GM19328 (cell line): Measurements from ENCODE around the gene MAT1A.
"Not testable (repeated sequence)": the region's sequence is repeated elsewhere in the genome, so short reads cannot be mapped to it uniquely, and the experiment has no call there.

Experiments
- ATAC-seq: cut with Tn5 transposase; IDR thresholded peaks from one replicate; pipeline ENCODE4 v1.9.1; 2021; ENCODE audit warnings: mild to moderate bottlenecking, moderate library complexity; ENCODE audit not compliant: unreplicated experiment

MAT1A gene

GRCh38 chr10:80289451-80290287 is at the start of gene MAT1A:
MAT1A (minus strand) TSS chr10:80289658; CDS start chr10:80289423, 235 bp downstream.
- ATAC-seq = no peak

- ATAC-seq = no peak
Measured at GRCh38 chr10:80333983-80334382, 44.5 kb upstream of the MAT1A start.

- ATAC-seq = no peak
Measured at GRCh38 chr10:80324891-80325364, 35.5 kb upstream of the MAT1A start.

- no peak for ATAC-seq
Measured at GRCh38 chr10:80324086-80324485, 34.6 kb upstream of the MAT1A start.

- no peak for ATAC-seq
Measured at GRCh38 chr10:80323311-80323710, 33.9 kb upstream of the MAT1A start.

GRCh38 chr10:80322711-80323110 is 33.3 kb upstream of the MAT1A start:
- no peak for ATAC-seq

- no peak for ATAC-seq
Measured at GRCh38 chr10:80322158-80322557, 32.7 kb upstream of the MAT1A start.

- no peak for ATAC-seq
Measured at GRCh38 chr10:80321183-80321582, 31.7 kb upstream of the MAT1A start.

- no peak for ATAC-seq
Measured at GRCh38 chr10:80320377-80320776, 30.9 kb upstream of the MAT1A start.

- no peak for ATAC-seq
Measured at GRCh38 chr10:80319725-80320290, 30.4 kb upstream of the MAT1A start.

- ATAC-seq = no peak
Measured at GRCh38 chr10:80319318-80319717, 29.9 kb upstream of the MAT1A start.

GRCh38 chr10:80318742-80319141 is 29.3 kb upstream of the MAT1A start:
- ATAC-seq = no peak

GRCh38 chr10:80315391-80315790 is 25.9 kb upstream of the MAT1A start:
- no peak for ATAC-seq

- no peak for ATAC-seq
Measured at GRCh38 chr10:80313523-80313922, 24.1 kb upstream of the MAT1A start.

- not testable (repeated sequence) for ATAC-seq
Measured at GRCh38 chr10:80305989-80306388, 16.5 kb upstream of the MAT1A start.

GRCh38 chr10:80296942-80297341 is 7.5 kb upstream of the MAT1A start:
- ATAC-seq = no peak

GRCh38 chr10:80292607-80293239 is 3.3 kb upstream of the MAT1A start:
- ATAC-seq = no peak

- ATAC-seq = no peak
Measured at GRCh38 chr10:80290474-80291220, 1.2 kb upstream of the MAT1A start.

- ATAC-seq = no peak
Measured at GRCh38 chr10:80288849-80289248, 609 bp downstream of the MAT1A start.

- ATAC-seq = no peak
Measured at GRCh38 chr10:80284522-80284921, 4.9 kb downstream of the MAT1A start.

GRCh38 chr10:80283536-80284199 is 5.8 kb downstream of the MAT1A start:
- ATAC-seq = no peak
